ENCODE measurements around the gene ZRANB2. TPM values are rescaled to one million over a fixed set of nuclear protein-coding genes. Genes with fewer than 3 reads are reported as not detected.

The ZRANB2 gene
- total and polyA plus RNA-seq, 9 of the 15 experiments (the other 6 are each of a cell fraction or from before 2014, with no cell fraction given): 80.8 to 264 (median 157) TPM

- no peak for ATAC-seq
- H3K27ac ChIP-seq (ENCODE audit: extremely low read depth, low read depth, low read length): no peak overlapping the region
- no peak overlapping the region for H3K4me3 ChIP-seq
- POLR2A ChIA-PET: interaction anchor here (0.7 kb wide), 1 partner anchor 8 kb away, joined by 3 read pairs; the partner anchor contains the start of gene ZRANB2
- DNase-seq (ENCODE audit: extremely low read depth in 1 of 4, low spot score in 3 of 4): no peak
- FAIRE-seq: no peak
- H3K9me3 ChIP-seq (replicated peaks; ENCODE audit: control insufficient read depth, insufficient read depth, low read depth, low read length): no peaks in the 10 kb centered on the region
- H3K36me3 ChIP-seq (ENCODE audit: control insufficient read depth, insufficient read depth, low read length): no peaks in the 10 kb centered on the region
- WGBS (ENCODE audit: insufficient coverage, low coverage, missing lambda C conversion rate): 17% methylated on average over 5 of the region's 5 CpGs
- intact Hi-C loops (cut with micrococcal nuclease): no loop called here
- no peaks in the 10 kb centered on the region; a peak in 1 of 5 replicates for H3K27me3 ChIP-seq (ENCODE audit: control insufficient read depth in 2 of 2, insufficient read depth in 2 of 2, low read length in 2 of 2)
- H3K4me1 ChIP-seq (replicated peaks in 1 of 2; ENCODE audit: control insufficient read depth in 2 of 2, insufficient read depth in 2 of 2, low read length in 2 of 2): no peaks in the 10 kb centered on the region
- H4K20me1 ChIP-seq (replicated peaks; ENCODE audit: control insufficient read depth, insufficient read depth, low read length): no peaks in the 10 kb centered on the region
- H3K9me1 ChIP-seq (ENCODE audit: control insufficient read depth, insufficient read depth, low read length): no peaks in the 10 kb centered on the region
- no peak overlapping the region for H3K4me2 ChIP-seq (ENCODE audit: insufficient read depth, low read length)
- in situ Hi-C loops (cut with MboI): no loop called here
- BruUV-seq (replicated peaks): no TSS peak
- H2AFZ ChIP-seq (ENCODE audit: low read depth, low read length): no peak overlapping the region
- CTCF ChIA-PET (ENCODE audit: low intra/inter-chr PET ratio): no interaction called here
- H3K79me2 ChIP-seq (ENCODE audit: control insufficient read depth, insufficient read depth, low read length): no peaks in the 10 kb centered on the region
- no peak overlapping the region for H3K9ac ChIP-seq (ENCODE audit: insufficient read depth in 1 of 2, low read depth in 2 of 2, low read length in 2 of 2)
- TF ChIP-seq, protein P1, sequence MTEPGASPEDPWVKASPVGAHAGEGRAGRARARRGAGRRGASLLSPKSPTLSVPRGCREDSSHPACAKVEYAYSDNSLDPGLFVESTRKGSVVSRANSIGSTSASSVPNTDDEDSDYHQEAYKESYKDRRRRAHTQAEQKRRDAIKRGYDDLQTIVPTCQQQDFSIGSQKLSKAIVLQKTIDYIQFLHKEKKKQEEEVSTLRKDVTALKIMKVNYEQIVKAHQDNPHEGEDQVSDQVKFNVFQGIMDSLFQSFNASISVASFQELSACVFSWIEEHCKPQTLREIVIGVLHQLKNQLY (CRISPR knock-in tag; conservative IDR thresholded peaks at IDR 0.05): no peak
- no peak for TF ChIP-seq SRSF3 (IDR thresholded peaks at IDR 0.05; ENCODE audit: insufficient read depth, low read length)
- TF ChIP-seq RERE (CRISPR knock-in tag; IDR thresholded peaks at IDR 0.05; ENCODE audit: borderline replicate concordance): no peak
- no peak for TF ChIP-seq CHAMP1 (IDR thresholded peaks at IDR 0.05)
- no peak for TF ChIP-seq DPF2 (IDR thresholded peaks at IDR 0.05)
- no peak for TF ChIP-seq PHF8 (IDR thresholded peaks at IDR 0.05; ENCODE audit: borderline replicate concordance, low read length)
- no peak for TF ChIP-seq ZNF57 (CRISPR knock-in tag; IDR thresholded peaks at IDR 0.05)
- TF ChIP-seq, protein P2, sequence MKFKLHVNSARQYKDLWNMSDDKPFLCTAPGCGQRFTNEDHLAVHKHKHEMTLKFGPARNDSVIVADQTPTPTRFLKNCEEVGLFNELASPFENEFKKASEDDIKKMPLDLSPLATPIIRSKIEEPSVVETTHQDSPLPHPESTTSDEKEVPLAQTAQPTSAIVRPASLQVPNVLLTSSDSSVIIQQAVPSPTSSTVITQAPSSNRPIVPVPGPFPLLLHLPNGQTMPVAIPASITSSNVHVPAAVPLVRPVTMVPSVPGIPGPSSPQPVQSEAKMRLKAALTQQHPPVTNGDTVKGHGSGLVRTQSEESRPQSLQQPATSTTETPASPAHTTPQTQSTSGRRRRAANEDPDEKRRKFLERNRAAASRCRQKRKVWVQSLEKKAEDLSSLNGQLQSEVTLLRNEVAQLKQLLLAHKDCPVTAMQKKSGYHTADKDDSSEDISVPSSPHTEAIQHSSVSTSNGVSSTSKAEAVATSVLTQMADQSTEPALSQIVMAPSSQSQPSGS (CRISPR knock-in tag; IDR thresholded peaks at IDR 0.05): no peak
- TF ChIP-seq SIX5 (IDR thresholded peaks at IDR 0.05; ENCODE audit: borderline replicate concordance in 1 of 2, insufficient read depth in 1 of 2, low read depth in 1 of 2, low read length in 2 of 2): no peak
- TF ChIP-seq ZNF561 (CRISPR knock-in tag; conservative IDR thresholded peaks at IDR 0.05): no peak
- TF ChIP-seq EGR1 (conservative IDR thresholded peaks at IDR 0.05): no peak
These were observed 7.9 kb upstream of the ZRANB2 start for GRCh38 chr1:71088645-71089287.

Measured in K562 (cell line).